OCI-LY3 (cell line): Measurements from ENCODE around the gene ADARB1.

Experiments used
- H2AFZ ChIP-seq: fragments of 200-600, 300-600 bp; shearing (Covaris generic); 2 replicates; pipeline ENCODE4 v1.6.0; 2014; ENCODE audit warnings: antibody characterized with exemption, low read depth, low read length
- H3K27ac ChIP-seq: fragments of 200-600, 300-600 bp; sonication (generic); 2 replicates; pipeline ENCODE4 v1.5.1; 2014; ENCODE audit warnings: mild to moderate bottlenecking, low read length, moderate library complexity, mixed read lengths
- H3K27me3 ChIP-seq: fragments of 200-600, 300-600 bp; sonication (generic); 2 replicates; pipeline ENCODE4 v1.6.1; 2014; ENCODE audit warnings: low read depth, low read length, mixed read lengths
- H3K36me3 ChIP-seq: fragments of 200-600, 300-600 bp; sonication (generic); replicated peaks from 2 replicates; pipeline ENCODE3; 2014; ENCODE audit warnings: low read depth, low read length, mixed read lengths
- H3K4me1 ChIP-seq: fragments of 300-600, 200-600 bp; sonication (generic); 2 replicates; pipeline ENCODE4 v1.6.1; 2014; ENCODE audit warnings: low read length, mixed read lengths
- H3K4me2 ChIP-seq: fragments of 200-600, 300-600 bp; sonication (generic); 2 replicates; pipeline ENCODE4 v1.6.1; 2014; ENCODE audit warnings: low read length, mixed read lengths
- H3K4me3 ChIP-seq: fragments of 300-600, 200-600 bp; sonication (generic); 2 replicates; pipeline ENCODE4 v1.5.1; 2014; ENCODE audit warnings: antibody characterized with exemption, mild to moderate bottlenecking, low read length, moderate library complexity
- H3K79me2 ChIP-seq: fragments of 300-600, 200-600 bp; shearing (Covaris generic); 2 replicates; pipeline ENCODE4 v1.6.1; 2014; ENCODE audit warnings: mild to moderate bottlenecking, low read length, mixed read lengths
- H3K9ac ChIP-seq: fragments of 300-600, 200-600 bp; shearing (Covaris generic); 2 replicates; pipeline ENCODE4 v1.6.0; 2014; ENCODE audit warnings: mild to moderate bottlenecking, low read length, moderate library complexity
- H3K9me3 ChIP-seq: fragments of 200-600, 300-600 bp; shearing (Covaris generic); 2 replicates; pipeline ENCODE4 v1.6.1; 2014; ENCODE audit warnings: low read length, mixed read lengths; ENCODE audit not compliant: insufficient read depth
- H4K20me1 ChIP-seq: fragments of 200-600, 300-600 bp; sonication (generic); 2 replicates; pipeline ENCODE4 v1.6.1; 2016; ENCODE audit warnings: low read length, mixed read lengths; ENCODE audit not compliant: insufficient read depth
- EZH2phosphoT487 ChIP-seq: fragments of 200-600 bp; shearing (Covaris generic); IDR thresholded peaks from 2 replicates; pipeline ENCODE4 v1.6.1; 2018; ENCODE audit warnings: antibody characterized with exemption, mixed run types, low read depth
- TF ChIP-seq, protein P1 (sequence below): fragments of 200-600, 300-600 bp; sonication (generic); IDR thresholded peaks from 2 replicates; pipeline ENCODE4 v1.5.1; 2014; ENCODE audit warnings: antibody characterized with exemption, low read length, low read depth

ADARB1 gene

DNA sequence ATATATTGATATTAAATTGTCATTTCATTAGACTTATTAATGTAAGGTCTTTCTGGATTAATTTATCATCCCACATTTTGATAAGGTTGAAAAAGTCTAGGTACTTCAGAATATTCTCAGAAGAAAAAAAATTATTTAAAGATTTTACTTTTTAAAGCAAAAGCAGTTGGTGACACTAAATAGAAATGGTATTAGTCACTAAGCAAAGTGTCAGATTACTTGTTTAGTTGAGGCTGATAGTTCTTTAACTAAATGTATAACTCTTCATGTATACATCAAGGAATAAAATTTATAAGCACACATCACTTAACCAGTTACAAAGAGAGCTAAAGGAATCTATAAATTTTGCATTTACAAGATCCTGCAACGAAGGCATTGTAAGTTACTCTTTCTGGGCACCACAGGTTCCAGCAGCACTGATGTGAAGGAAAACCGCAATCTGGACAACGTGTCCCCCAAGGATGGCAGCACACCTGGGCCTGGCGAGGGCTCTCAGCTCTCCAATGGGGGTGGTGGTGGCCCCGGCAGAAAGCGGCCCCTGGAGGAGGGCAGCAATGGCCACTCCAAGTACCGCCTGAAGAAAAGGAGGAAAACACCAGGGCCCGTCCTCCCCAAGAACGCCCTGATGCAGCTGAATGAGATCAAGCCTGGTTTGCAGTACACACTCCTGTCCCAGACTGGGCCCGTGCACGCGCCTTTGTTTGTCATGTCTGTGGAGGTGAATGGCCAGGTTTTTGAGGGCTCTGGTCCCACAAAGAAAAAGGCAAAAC lies 101.1 kb downstream of the ADARB1 start:
- Histone ChIP-seq H2AFZ (no peak overlapping the region), H3K36me3 (no peaks in the 10 kb centered on the region), H3K4me1 (no peaks in the 10 kb centered on the region), H3K79me2 (no peaks in the 10 kb centered on the region), H3K27me3 (no peaks in the 10 kb centered on the region), H3K4me3 (no peak overlapping the region), H3K9me3 (no peaks in the 10 kb centered on the region), H4K20me1 (no peaks in the 10 kb centered on the region), H3K27ac (no peak overlapping the region), H3K4me2 (no peak overlapping the region), H3K9ac (no peak overlapping the region)
- TF ChIP-seq EZH2phosphoT487 = no peak
- TF ChIP-seq, protein P1, sequence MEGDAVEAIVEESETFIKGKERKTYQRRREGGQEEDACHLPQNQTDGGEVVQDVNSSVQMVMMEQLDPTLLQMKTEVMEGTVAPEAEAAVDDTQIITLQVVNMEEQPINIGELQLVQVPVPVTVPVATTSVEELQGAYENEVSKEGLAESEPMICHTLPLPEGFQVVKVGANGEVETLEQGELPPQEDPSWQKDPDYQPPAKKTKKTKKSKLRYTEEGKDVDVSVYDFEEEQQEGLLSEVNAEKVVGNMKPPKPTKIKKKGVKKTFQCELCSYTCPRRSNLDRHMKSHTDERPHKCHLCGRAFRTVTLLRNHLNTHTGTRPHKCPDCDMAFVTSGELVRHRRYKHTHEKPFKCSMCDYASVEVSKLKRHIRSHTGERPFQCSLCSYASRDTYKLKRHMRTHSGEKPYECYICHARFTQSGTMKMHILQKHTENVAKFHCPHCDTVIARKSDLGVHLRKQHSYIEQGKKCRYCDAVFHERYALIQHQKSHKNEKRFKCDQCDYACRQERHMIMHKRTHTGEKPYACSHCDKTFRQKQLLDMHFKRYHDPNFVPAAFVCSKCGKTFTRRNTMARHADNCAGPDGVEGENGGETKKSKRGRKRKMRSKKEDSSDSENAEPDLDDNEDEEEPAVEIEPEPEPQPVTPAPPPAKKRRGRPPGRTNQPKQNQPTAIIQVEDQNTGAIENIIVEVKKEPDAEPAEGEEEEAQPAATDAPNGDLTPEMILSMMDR = no peak

DNA sequence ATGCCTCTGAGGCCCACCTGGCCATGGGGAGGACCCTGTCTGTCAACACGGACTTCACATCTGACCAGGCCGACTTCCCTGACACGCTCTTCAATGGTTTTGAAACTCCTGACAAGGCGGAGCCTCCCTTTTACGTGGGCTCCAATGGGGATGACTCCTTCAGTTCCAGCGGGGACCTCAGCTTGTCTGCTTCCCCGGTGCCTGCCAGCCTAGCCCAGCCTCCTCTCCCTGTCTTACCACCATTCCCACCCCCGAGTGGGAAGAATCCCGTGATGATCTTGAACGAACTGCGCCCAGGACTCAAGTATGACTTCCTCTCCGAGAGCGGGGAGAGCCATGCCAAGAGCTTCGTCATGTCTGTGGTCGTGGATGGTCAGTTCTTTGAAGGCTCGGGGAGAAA lies 101.8 kb downstream of the ADARB1 start:
- TF ChIP-seq, protein P1 = no peak
- TF ChIP-seq EZH2phosphoT487 = no peak
- no peak overlapping the region for H3K9ac ChIP-seq
- no peaks in the 10 kb centered on the region for H3K79me2 ChIP-seq
- no peaks in the 10 kb centered on the region for H3K36me3 ChIP-seq
- no peak overlapping the region for H3K4me3 ChIP-seq
- H3K9me3 ChIP-seq = no peaks in the 10 kb centered on the region
- H2AFZ ChIP-seq = no peak overlapping the region
- H3K27ac ChIP-seq = no peak overlapping the region
- H3K4me1 ChIP-seq = no peaks in the 10 kb centered on the region
- H4K20me1 ChIP-seq = no peaks in the 10 kb centered on the region
- no peak overlapping the region for H3K4me2 ChIP-seq
- no peaks in the 10 kb centered on the region for H3K27me3 ChIP-seq

DNA sequence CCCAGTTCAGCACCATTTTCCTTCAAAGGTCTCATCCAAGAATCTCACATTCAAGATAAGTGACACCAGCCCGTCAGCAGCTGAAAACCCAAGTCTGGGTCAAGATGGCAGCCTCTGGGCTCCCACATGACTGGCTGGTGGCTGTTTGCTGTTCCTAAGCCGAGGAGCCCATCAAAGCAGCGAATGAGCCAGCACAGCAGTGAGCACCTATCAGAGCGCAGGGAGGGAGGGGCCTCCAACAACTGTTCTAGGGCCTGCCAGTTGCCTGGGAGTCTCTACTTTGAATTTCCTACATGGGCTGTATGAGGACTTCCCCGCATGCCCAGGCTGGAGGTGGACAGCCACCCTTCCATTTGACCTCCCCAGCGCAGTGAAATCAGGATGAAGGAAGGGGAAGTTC lies 102.7 kb downstream of the ADARB1 start:
- Histone ChIP-seq H4K20me1 (no peaks in the 10 kb centered on the region), H3K4me2 (no peak overlapping the region), H3K9ac (no peak overlapping the region), H3K4me3 (no peak overlapping the region), H3K4me1 (no peaks in the 10 kb centered on the region), H2AFZ (no peak overlapping the region), H3K27ac (no peak overlapping the region), H3K27me3 (no peaks in the 10 kb centered on the region), H3K36me3 (no peaks in the 10 kb centered on the region), H3K9me3 (no peaks in the 10 kb centered on the region), H3K79me2 (no peaks in the 10 kb centered on the region)
- TF ChIP-seq, protein P1 = no peak
- TF ChIP-seq EZH2phosphoT487 = no peak

DNA sequence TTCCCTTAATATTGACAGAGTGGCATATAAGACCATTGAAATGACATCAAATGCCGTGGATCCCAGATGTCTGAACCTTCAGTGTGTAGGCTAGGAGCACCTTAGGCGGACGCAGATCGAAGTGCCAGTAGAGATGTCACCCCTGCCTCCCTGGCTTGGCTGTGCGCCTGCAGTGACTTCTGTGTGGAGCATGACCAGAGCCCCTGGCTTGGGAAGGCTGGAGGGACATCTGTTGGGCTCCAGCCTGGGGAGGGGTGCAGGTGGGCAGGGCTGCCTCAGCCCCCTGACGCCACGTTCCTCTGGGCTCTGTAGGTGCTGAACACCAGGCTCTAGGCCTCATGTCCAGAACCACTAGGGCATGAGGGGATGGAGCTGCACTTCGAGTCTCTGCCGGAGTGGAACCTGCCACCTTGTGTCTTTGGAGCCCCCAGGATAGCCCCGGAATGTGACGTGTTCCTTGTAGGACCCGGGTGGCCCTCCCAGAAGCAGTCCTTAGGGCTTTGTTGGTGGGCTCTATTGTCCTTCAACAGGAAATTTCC lies 103.8 kb downstream of the ADARB1 start:
- Histone ChIP-seq H3K27me3 (no peaks in the 10 kb centered on the region), H2AFZ (no peak overlapping the region), H3K36me3 (no peaks in the 10 kb centered on the region), H3K4me3 (no peak overlapping the region), H3K9ac (no peak overlapping the region), H3K4me1 (no peaks in the 10 kb centered on the region), H3K9me3 (no peaks in the 10 kb centered on the region), H3K79me2 (no peaks in the 10 kb centered on the region), H4K20me1 (no peaks in the 10 kb centered on the region), H3K27ac (no peak overlapping the region), H3K4me2 (no peak overlapping the region)
- TF ChIP-seq, protein P1 = no peak
- TF ChIP-seq EZH2phosphoT487 = no peak
